HG03039 (cell line): ENCODE data around the gene TRIM63.

Experiments
- ATAC-seq: cut with Tn5 transposase; IDR thresholded peaks from one replicate; pipeline ENCODE4 v1.9.1; 2021; ENCODE audit warnings: mild to moderate bottlenecking, moderate library complexity; ENCODE audit not compliant: unreplicated experiment

The TRIM63 gene

GRCh38 chr1:26020330-26020768 lies 47.1 kb downstream of the TRIM63 start:
- no peak for ATAC-seq

- ATAC-seq = no peak
Observed at GRCh38 chr1:26019641-26020315, 47.7 kb downstream of the TRIM63 start.

GRCh38 chr1:26017606-26018005 lies 49.8 kb downstream of the TRIM63 start:
- ATAC-seq = no peak

GRCh38 chr1:26016953-26017545 lies 50.4 kb downstream of the TRIM63 start:
- ATAC-seq = no peak

GRCh38 chr1:26016258-26016952 lies 51.0 kb downstream of the TRIM63 start:
- ATAC-seq = no peak

GRCh38 chr1:26015358-26015757 lies 52.1 kb downstream of the TRIM63 start:
- ATAC-seq = no peak

- no peak for ATAC-seq
Observed at GRCh38 chr1:26014179-26014578, 53.3 kb downstream of the TRIM63 start.

- no peak for ATAC-seq
Observed at GRCh38 chr1:26012864-26013263, 54.6 kb downstream of the TRIM63 start.

- ATAC-seq = no peak
Observed at GRCh38 chr1:26010825-26011224, 56.6 kb downstream of the TRIM63 start.

- ATAC-seq = no peak
Observed at GRCh38 chr1:26009796-26010447, 57.5 kb downstream of the TRIM63 start.

GRCh38 chr1:26006710-26007109 lies 60.7 kb downstream of the TRIM63 start:
- no peak for ATAC-seq

GRCh38 chr1:26005434-26006105 lies 61.9 kb downstream of the TRIM63 start:
- ATAC-seq = no peak

- ATAC-seq = no peak
Observed at GRCh38 chr1:26003756-26004155, 63.7 kb downstream of the TRIM63 start.

GRCh38 chr1:26003262-26003661 lies 64.2 kb downstream of the TRIM63 start:
- ATAC-seq = no peak
